ENCODE data around the gene ARSB.

- TF ChIP-seq SREBF2 (IDR thresholded peaks at IDR 0.05) (no peak), CTCF (IDR thresholded peaks at IDR 0.05) (no peak), EP300 (IDR thresholded peaks at IDR 0.05) (no peak), GATA3 (IDR thresholded peaks at IDR 0.05; ENCODE audit: borderline replicate concordance) (no peak), JUN (IDR thresholded peaks at IDR 0.05) (no peak), CHD2 (IDR thresholded peaks at IDR 0.05; ENCODE audit: low read length, partially characterized antibody) (no peak), CHD4 (IDR thresholded peaks at IDR 0.05; ENCODE audit: borderline replicate concordance) (no peak), POLR2A (IDR thresholded peaks at IDR 0.05; ENCODE audit: low read length) (no peak), HOXA7 (CRISPR knock-in tag; IDR thresholded peaks at IDR 0.05) (no peak), CEBPB (IDR thresholded peaks at IDR 0.05) (no peak), ESRRA (IDR thresholded peaks at IDR 0.05; ENCODE audit: borderline replicate concordance, low read length) (no peak)
- TF ChIP-seq, protein P1, sequence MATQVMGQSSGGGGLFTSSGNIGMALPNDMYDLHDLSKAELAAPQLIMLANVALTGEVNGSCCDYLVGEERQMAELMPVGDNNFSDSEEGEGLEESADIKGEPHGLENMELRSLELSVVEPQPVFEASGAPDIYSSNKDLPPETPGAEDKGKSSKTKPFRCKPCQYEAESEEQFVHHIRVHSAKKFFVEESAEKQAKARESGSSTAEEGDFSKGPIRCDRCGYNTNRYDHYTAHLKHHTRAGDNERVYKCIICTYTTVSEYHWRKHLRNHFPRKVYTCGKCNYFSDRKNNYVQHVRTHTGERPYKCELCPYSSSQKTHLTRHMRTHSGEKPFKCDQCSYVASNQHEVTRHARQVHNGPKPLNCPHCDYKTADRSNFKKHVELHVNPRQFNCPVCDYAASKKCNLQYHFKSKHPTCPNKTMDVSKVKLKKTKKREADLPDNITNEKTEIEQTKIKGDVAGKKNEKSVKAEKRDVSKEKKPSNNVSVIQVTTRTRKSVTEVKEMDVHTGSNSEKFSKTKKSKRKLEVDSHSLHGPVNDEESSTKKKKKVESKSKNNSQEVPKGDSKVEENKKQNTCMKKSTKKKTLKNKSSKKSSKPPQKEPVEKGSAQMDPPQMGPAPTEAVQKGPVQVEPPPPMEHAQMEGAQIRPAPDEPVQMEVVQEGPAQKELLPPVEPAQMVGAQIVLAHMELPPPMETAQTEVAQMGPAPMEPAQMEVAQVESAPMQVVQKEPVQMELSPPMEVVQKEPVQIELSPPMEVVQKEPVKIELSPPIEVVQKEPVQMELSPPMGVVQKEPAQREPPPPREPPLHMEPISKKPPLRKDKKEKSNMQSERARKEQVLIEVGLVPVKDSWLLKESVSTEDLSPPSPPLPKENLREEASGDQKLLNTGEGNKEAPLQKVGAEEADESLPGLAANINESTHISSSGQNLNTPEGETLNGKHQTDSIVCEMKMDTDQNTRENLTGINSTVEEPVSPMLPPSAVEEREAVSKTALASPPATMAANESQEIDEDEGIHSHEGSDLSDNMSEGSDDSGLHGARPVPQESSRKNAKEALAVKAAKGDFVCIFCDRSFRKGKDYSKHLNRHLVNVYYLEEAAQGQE (IDR thresholded peaks at IDR 0.05): no peak
Observed at GRCh38 chr5:78819166-78819565, 165.9 kb downstream of the ARSB start.

Data from A549 (cell line).